ENCODE data around the gene KCNJ1. TPM values are rescaled to one million over a fixed set of nuclear protein-coding genes. Genes with fewer than 3 reads are reported as not detected.

KCNJ1 gene
- total RNA-seq, 3 donors from 2014 or later (not counting 1 experiment from before 2014, with no cell fraction given), result not detected

GRCh38 chr11:128884054-128884453 is 17.0 kb upstream of the KCNJ1 start:
- WGBS (ENCODE audit: insufficient coverage), result 32% methylated on average over 4 of the region's 4 CpGs
- H3K27me3 ChIP-seq (ENCODE audit: control insufficient read depth, insufficient read depth, low read length), result peaks cover 19% of the 10 kb centered on the region
- intact Hi-C loops (cut with micrococcal nuclease), result loop anchor here (1.0 kb wide), 1 partner anchor 72 kb away; no protein-coding TSS in a partner anchor

GRCh38 chr11:128882451-128882850 is 15.4 kb upstream of the KCNJ1 start:
- intact Hi-C loops (cut with micrococcal nuclease), result no loop called here
- Mint-ChIP-seq H3K4me1 (peaks cover 19 to 23% of the 10 kb centered on the region in 2 donors), H3K36me3 (no peaks in the 10 kb centered on the region), H3K9me3 (no peaks in the 10 kb centered on the region), H3K27me3 (ENCODE audit: low read depth in 2 of 2) (peaks cover 35 to 59% of the 10 kb centered on the region in 2 donors), H3K27ac (no peak overlapping the region), H3K4me3 (no peak overlapping the region)
- 78% methylated on average over 5 of the region's 5 CpGs for WGBS (ENCODE audit: insufficient coverage)
- peaks cover 9% of the 10 kb centered on the region for H3K27me3 ChIP-seq (ENCODE audit: control insufficient read depth, insufficient read depth, low read length)
- H3K4me3 ChIP-seq (ENCODE audit: low read length), result no peak overlapping the region
- no peak overlapping the region for H3K27ac ChIP-seq (ENCODE audit: low read length)
- ATAC-seq, result no peak
- H3K36me3 ChIP-seq (ENCODE audit: control insufficient read depth, insufficient read depth, low read length), result no peaks in the 10 kb centered on the region
- DNase-seq, result no peak
- peaks cover 11% of the 10 kb centered on the region for H3K4me1 ChIP-seq (ENCODE audit: control insufficient read depth, insufficient read depth, low read length)
- H3K9me3 ChIP-seq (ENCODE audit: control insufficient read depth, insufficient read depth, low read length), result no peaks in the 10 kb centered on the region
- no peak for TF ChIP-seq CTCF (IDR thresholded peaks at IDR 0.05)

More at GRCh38 chr11:128884054-128884453, 17.0 kb upstream of the KCNJ1 start:
- Mint-ChIP-seq H3K4me1 (peaks cover 19 to 23% of the 10 kb centered on the region in 2 donors), H3K4me3 (no peak overlapping the region), H3K36me3 (no peaks in the 10 kb centered on the region), H3K9me3 (no peaks in the 10 kb centered on the region), H3K27me3 (ENCODE audit: low read depth in 2 of 2) (peaks cover 41 to 73% of the 10 kb centered on the region in 2 donors), H3K27ac (no peak overlapping the region)
- DNase-seq (no peak), ATAC-seq (no peak)
- Histone ChIP-seq H3K4me3 (ENCODE audit: low read length) (no peak overlapping the region), H3K9me3 (ENCODE audit: control insufficient read depth, insufficient read depth, low read length) (no peaks in the 10 kb centered on the region), H3K4me1 (ENCODE audit: control insufficient read depth, insufficient read depth, low read length) (peaks cover 11% of the 10 kb centered on the region), H3K27ac (ENCODE audit: low read length) (no peak overlapping the region), H3K36me3 (ENCODE audit: control insufficient read depth, insufficient read depth, low read length) (no peaks in the 10 kb centered on the region)
- TF ChIP-seq CTCF (IDR thresholded peaks at IDR 0.05), result no peak

- H3K27me3 Mint-ChIP-seq (ENCODE audit: low read depth in 2 of 2), result peaks cover 32 to 52% of the 10 kb centered on the region in 2 donors
- no peak for ATAC-seq
- H3K36me3 Mint-ChIP-seq, result no peaks in the 10 kb centered on the region
- H3K4me1 ChIP-seq (ENCODE audit: control insufficient read depth, insufficient read depth, low read length), result peaks cover 3% of the 10 kb centered on the region
- intact Hi-C loops (cut with micrococcal nuclease), result no loop called here
- no peak overlapping the region for H3K27ac ChIP-seq (ENCODE audit: low read length)
- H3K4me1 Mint-ChIP-seq, result peaks cover 10 to 13% of the 10 kb centered on the region in 2 donors
- H3K36me3 ChIP-seq (ENCODE audit: control insufficient read depth, insufficient read depth, low read length), result no peaks in the 10 kb centered on the region
- no peak overlapping the region for H3K27ac Mint-ChIP-seq
- H3K4me3 Mint-ChIP-seq, result no peak overlapping the region
- H3K9me3 ChIP-seq (ENCODE audit: control insufficient read depth, insufficient read depth, low read length), result no peaks in the 10 kb centered on the region
- no peaks in the 10 kb centered on the region for H3K9me3 Mint-ChIP-seq
- WGBS (ENCODE audit: insufficient coverage), result 78% methylated on average over 8 of the region's 8 CpGs
- no peak for DNase-seq
- no peak overlapping the region for H3K4me3 ChIP-seq (ENCODE audit: low read length)
- no peak for TF ChIP-seq CTCF (IDR thresholded peaks at IDR 0.05)
- peaks cover 9% of the 10 kb centered on the region for H3K27me3 ChIP-seq (ENCODE audit: control insufficient read depth, insufficient read depth, low read length)
Observed at GRCh38 chr11:128881221-128881620, 14.1 kb upstream of the KCNJ1 start.

GRCh38 chr11:128879817-128880216 is 12.7 kb upstream of the KCNJ1 start:
- H3K4me3 ChIP-seq (ENCODE audit: low read length), result no peak overlapping the region
- no peaks in the 10 kb centered on the region for H3K9me3 Mint-ChIP-seq
- H3K4me1 Mint-ChIP-seq, result peaks cover 3% of the 10 kb centered on the region in 2 donors
- peaks cover 5% of the 10 kb centered on the region for H3K27me3 ChIP-seq (ENCODE audit: control insufficient read depth, insufficient read depth, low read length)
- no peak overlapping the region for H3K27ac ChIP-seq (ENCODE audit: low read length)
- H3K36me3 ChIP-seq (ENCODE audit: control insufficient read depth, insufficient read depth, low read length), result no peaks in the 10 kb centered on the region
- ATAC-seq (no peak), DNase-seq (no peak)
- 85% methylated on average over 12 of the region's 12 CpGs for WGBS (ENCODE audit: insufficient coverage)
- intact Hi-C loops (cut with micrococcal nuclease), result no loop called here
- no peak overlapping the region for H3K27ac Mint-ChIP-seq
- H3K36me3 Mint-ChIP-seq, result no peaks in the 10 kb centered on the region
- peaks cover 23 to 39% of the 10 kb centered on the region in 2 donors for H3K27me3 Mint-ChIP-seq (ENCODE audit: low read depth in 2 of 2)
- H3K4me3 Mint-ChIP-seq, result no peak overlapping the region
- H3K4me1 ChIP-seq (ENCODE audit: control insufficient read depth, insufficient read depth, low read length), result no peaks in the 10 kb centered on the region
- no peak for TF ChIP-seq CTCF (IDR thresholded peaks at IDR 0.05)
- H3K9me3 ChIP-seq (ENCODE audit: control insufficient read depth, insufficient read depth, low read length), result no peaks in the 10 kb centered on the region

All from natural killer cell (primary cell).